Renal pelvis (tissue), 4 donors: ENCODE results near the gene EPAS1. TPM values are rescaled to one million over a fixed set of nuclear protein-coding genes. Genes with fewer than 3 reads are reported as not detected.

Experiments used
- DNase-seq: peaks from one replicate; pipeline ENCODE4 v3.0.0-alpha.2; 2013
- polyA plus RNA-seq, 3 donors: library from polyadenylated mRNA; unstranded; fragments of 120-200 nt; gene quantifications; one replicate each; pipeline ENCODE4 v1.2.1, GENCODE V29; 2013; ENCODE audit not compliant: insufficient read length in 3 of 3

Gene EPAS1
- polyA plus RNA-seq, 3 donors, result 35.5 to 48.6 (median 44.2) TPM

- no peak for DNase-seq
These were observed 64.9 kb downstream of the EPAS1 start for GRCh38 chr2:46361920-46362666.

DNA sequence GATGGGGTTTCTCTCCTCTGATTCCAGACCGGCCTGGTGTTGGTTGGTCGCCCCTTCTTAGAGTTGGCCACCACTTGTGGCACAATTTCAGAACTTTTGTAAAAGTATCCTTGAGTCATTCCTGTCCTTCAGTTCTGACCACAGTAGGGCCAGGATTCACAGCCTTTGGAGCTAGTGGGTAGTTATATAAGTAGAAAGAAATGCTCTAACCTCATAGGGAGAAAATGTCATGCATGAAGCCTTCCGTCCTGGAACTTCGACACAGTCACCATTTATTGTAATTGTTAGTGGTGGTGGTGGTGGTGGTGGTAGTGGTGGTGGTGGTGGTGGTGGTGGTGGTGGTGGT is 65.4 kb downstream of the EPAS1 start:
- DNase-seq, result no peak

DNA sequence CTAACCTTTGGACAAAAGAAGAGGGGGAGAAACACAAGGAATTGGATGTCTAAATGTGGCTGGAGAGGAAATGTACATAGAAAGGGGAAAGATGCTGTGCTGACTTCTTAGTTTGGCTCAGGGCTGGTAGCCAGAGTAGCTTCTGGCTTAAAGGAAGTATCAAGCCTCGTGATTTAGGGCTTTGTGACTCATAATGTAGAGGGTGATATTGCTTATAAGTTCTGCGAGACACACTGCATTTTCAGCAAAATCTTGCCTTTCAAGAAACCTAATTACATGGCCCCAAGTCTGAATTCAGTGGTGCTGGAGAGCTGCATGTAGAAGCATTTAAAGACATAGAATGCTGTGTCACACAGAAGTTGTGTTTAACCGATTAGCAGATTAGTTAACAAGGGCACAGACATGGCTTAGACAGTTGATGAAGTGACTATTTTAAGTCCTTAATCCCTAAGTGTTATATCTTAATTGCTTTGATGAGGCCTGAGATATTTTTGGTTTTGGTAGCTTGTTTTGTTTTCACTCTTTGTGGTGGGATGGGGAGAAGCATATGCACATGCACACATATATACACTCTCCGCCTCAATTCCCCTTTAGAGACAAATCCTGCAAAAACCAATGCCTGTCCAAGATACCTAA is 66.4 kb downstream of the EPAS1 start:
- no peak for DNase-seq

DNA sequence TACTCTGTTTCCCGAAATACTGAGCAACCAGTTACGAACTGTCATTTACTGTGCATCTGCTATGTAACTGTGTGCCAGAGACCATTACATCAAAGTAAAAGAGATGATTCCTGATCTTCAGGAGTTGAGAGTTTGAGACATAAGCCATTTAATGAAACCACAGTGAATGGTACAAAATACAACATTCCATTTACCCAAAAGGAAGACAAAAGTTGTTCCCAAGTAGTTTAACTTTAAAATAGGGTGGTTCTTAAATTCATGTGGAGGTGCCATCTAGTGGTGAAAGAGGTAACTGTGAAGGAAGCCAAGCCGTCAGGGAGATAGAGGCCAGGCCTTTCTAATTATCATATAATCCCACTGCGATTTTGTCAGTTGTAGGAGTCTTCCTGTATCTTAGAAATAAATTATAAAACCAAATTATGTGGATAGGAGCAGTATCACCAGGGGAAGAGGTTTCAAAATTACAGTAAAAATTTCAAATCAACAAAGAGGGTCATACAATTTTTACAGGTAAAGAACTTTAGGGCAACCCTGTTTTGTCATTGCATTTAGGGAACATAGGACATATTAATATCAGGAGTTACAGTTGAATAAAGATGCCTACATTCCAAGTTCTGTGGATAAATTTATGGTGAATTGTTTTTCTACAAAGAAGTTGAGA is 67.7 kb downstream of the EPAS1 start:
- DNase-seq, result peak; percentile 36

GRCh38 chr2:46365913-46366667 is 68.9 kb downstream of the EPAS1 start:
- DNase-seq, result no peak

GRCh38 chr2:46366668-46367052 is 69.5 kb downstream of the EPAS1 start:
- peak; percentile 31 for DNase-seq

- DNase-seq, result peak; percentile 14
These were observed 70.1 kb downstream of the EPAS1 start for GRCh38 chr2:46367286-46367685.

DNA sequence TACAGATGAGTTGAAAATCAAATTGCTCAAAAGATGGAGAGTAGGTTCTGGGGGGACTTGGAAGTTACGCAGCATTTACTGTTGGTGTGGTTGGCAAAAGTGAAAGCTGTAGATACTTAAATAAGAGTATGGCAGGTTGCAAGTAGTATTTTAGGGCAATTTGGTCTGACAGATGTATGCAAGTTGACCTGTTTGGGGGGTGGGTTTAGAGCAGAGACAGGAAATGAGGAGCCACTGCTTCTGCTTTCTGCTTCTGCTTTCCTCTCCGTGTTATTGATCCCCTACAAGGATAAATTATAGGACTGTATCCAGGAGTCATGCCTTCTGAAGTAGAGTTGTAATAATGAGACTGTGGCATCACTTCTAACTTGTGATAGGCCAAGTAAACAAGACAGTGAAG is 71.2 kb downstream of the EPAS1 start:
- no peak for DNase-seq

GRCh38 chr2:46369783-46370182 is 72.6 kb downstream of the EPAS1 start:
- no peak for DNase-seq

GRCh38 chr2:46371854-46372253 is 74.6 kb downstream of the EPAS1 start:
- DNase-seq, result no peak

DNA sequence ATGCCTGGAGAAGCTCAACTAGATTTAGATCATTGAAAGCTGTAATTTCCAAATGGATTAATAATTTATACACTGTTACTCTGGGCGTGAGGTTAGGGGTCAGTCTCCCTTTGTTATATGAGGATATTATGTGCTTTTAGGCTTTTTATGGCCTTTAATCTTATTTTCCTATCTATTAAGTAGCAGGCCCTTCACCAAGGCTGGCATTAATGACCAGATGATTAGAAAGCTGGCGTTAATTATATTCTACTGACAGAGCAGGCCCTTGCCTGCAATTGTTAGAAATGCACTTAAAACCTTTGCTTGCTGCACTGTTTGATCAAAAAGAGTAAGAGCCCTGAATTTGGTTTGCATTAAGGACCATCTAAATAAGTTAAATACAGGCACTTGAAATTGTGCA is 75.3 kb downstream of the EPAS1 start:
- DNase-seq, result no peak

- no peak for DNase-seq
These were observed 76.0 kb downstream of the EPAS1 start for GRCh38 chr2:46373238-46373637.

DNA sequence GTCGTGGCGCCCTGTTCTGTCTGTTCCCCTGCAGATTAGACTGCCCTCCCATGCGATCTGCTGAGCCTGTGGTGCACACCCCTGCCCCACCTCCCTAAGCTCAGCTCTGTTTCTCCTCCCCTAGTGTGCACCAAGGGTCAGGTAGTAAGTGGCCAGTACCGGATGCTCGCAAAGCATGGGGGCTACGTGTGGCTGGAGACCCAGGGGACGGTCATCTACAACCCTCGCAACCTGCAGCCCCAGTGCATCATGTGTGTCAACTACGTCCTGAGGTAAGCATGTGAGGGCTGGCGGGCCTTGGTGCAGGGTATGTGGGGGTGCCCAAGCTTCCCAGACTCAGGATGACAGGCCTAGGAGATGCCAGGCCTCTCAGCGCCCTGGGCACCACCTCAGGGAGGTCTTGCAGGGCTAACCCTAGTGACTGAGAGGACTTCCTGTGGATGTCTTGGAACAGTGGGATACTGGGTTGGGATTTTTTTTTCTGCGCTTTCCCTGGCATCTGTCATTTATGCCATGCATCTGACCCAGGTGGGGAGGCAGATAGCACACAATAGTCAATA is 78.4 kb downstream of the EPAS1 start:
- DNase-seq, result no peak

DNA sequence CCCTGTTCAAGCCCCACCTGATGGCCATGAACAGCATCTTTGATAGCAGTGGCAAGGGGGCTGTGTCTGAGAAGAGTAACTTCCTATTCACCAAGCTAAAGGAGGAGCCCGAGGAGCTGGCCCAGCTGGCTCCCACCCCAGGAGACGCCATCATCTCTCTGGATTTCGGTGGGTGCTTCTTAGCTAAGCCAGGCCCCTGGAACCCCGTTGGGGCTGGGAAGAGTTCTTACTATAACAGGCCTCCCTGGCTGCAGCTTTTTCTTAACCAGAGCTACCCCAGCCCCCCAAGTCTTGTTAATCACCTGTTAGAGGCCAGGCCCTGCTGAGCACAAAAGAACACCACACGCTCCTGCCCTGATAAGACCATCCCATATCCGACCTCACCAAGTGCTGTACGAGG is 79.4 kb downstream of the EPAS1 start:
- DNase-seq, result no peak

GRCh38 chr2:46377101-46377581 is 79.9 kb downstream of the EPAS1 start:
- DNase-seq, result no peak

DNA sequence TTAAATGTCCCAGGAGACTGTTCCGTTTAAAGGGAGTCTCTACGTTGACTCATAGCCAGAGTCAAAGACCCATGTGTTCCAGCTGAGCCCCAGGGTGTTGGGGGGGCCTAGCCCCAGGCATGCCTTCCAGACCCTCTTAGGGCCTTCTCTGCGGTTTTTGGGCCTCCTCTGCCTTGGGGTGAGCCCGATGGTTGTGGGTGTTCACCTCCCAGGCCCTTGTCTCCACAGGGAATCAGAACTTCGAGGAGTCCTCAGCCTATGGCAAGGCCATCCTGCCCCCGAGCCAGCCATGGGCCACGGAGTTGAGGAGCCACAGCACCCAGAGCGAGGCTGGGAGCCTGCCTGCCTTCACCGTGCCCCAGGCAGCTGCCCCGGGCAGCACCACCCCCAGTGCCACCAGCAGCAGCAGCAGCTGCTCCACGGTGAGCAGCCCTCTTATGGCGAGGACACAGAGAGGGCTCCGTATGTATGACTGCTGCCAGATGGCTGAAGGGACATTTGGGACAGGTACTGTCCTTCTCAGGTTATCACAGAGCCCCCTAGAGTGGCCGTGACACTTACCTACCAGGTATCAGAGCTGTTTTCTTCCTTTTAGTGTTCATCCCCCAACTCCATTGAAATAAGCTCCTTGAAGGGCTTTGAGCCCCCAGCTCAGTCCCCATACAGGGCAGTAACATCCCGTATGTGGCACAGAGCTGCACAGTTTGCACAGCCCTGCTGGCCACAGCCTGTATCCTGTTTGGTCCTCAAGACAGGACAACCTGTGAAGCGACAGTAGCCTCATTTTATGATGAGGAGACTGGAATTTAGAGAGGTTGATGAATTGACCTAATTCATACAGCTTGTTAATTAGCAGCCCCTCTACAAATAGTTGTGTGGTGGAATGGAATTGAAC is 80.7 kb downstream of the EPAS1 start:
- no peak for DNase-seq

DNA sequence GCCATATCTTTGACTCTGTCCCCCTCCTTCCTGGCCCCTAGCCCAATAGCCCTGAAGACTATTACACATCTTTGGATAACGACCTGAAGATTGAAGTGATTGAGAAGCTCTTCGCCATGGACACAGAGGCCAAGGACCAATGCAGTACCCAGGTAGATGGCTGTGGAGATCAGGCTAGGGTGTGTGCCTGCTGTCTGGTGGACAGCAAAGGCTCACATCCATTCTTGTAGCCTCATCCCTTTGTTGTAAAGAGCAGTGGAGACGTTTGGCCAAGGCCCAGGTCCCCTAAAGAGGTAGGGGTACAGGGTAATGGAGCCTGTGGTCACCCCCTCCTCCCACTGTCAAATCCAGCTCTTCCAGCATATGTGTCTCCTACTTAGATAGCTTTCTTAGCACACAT is 81.4 kb downstream of the EPAS1 start:
- no peak for DNase-seq

DNA sequence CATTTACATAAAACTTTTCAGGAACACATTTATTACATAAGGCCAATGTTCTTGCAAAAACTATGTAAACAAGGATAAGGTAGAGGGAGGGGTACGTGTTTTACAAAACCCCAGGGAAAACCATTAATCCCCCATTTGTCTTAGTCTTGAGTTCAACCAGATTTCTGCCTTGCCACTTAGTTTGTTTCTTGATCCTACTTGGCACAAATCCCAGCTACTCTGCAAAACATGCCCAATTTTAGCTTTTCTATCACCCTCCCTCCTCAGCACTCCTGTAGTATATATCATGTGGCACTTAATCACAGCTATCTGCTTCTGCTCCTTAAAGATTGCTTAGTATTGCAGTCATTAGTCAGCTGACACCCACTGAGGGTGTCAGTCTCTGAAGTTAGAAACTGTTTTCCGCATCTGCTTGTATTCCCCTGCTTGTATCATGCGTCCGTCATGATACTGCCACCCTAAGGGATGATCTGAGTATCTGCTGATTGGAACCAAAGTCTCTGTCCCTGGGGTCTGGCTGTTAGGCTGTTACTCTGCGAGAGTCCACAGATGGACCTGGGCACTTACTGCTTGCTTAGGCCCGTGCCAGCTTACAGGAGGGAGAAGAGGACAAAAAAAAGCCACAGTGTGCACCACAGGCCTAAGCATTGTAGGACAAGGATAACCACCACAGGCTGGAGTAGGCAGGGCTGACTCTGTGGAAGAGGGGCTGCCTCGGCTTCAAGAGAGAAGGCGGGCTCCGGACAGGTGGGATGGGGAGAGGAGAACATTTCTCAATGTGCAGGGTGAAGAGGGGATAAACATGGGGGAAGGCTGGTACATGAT is 82.2 kb downstream of the EPAS1 start:
- DNase-seq, result peak; percentile 28

GRCh38 chr2:46380038-46380940 is 83.1 kb downstream of the EPAS1 start:
- DNase-seq, result no peak
